HCT116 (cell line): Measurements from ENCODE around the gene EIF4E2. TPM values are rescaled to one million over a fixed set of nuclear protein-coding genes. Genes with fewer than 3 reads are reported as not detected.

Experiments used
- ATAC-seq: fragments of 200-7000 bp; cut with Tn5 transposase; 2 replicates; pipeline ENCODE4 v1.9.1; 2020; ENCODE audit warnings: mild to moderate bottlenecking, moderate library complexity
- BruUV-seq: library from RNA; stranded (reverse); fragments of 400-500 nt; replicated peaks from 2 replicates; lab custom pipeline; 2021; lab: Mats Ljungman, UMichigan
- CTCF ChIA-PET: fragments of 300-600 bp; sonication (Branson Sonifier 250); formaldehyde crosslinking; loops from one replicate; lab custom pipeline; 2021; ENCODE audit warnings: antibody characterized with exemption; lab: Charles Lee
- POLR2A ChIA-PET: fragments of 300-600, 350-600 bp; sonication (Branson Sonifier 250); formaldehyde crosslinking; loops from one replicate; lab custom pipeline; 2021; ENCODE audit warnings: antibody characterized with exemption; lab: Charles Lee
- RAD21 ChIA-PET, 2 experiments: fragments of 300-600 bp; sonication (Branson Sonifier 250); formaldehyde crosslinking; loops; one replicate each; lab custom pipeline; 2023; ENCODE audit warnings: low total read pairs in 2 of 2; ENCODE audit not compliant: uncharacterized antibody in 2 of 2, unreplicated experiment in 2 of 2, low non-redundant PET in 1 of 2; lab: Charles Lee
- DNase-seq: peaks from one replicate; pipeline ENCODE4 v3.0.0-alpha.2; 2010; ENCODE audit warnings: low read depth, low spot score
- H2AFZ ChIP-seq: fragments of 200-600 bp; shearing (Covaris generic), sonication (generic); 2 replicates; pipeline ENCODE4 v1.6.1; 2017; ENCODE audit warnings: low read depth, mixed run types, mixed read lengths, antibody characterized with exemption, low read length; ENCODE audit not compliant: poor library complexity, severe bottlenecking
- H3K27ac ChIP-seq: 2 replicates; pipeline ENCODE4 v1.5.1; 2012; ENCODE audit warnings: low read depth, low read length
- H3K27me3 ChIP-seq: fragments of 200-600 bp; sonication (generic); 2 replicates; pipeline ENCODE4 v1.6.1; 2016; ENCODE audit warnings: mixed run types, low read length, mixed read lengths; ENCODE audit not compliant: insufficient read depth
- H3K36me3 ChIP-seq, 2 experiments: fragments of 200-500 bp in 1 of 2; fragments of 200-600 bp in 1 of 2; sonication (Bioruptor generic) in 1 of 2; sonication (generic) in 1 of 2; 2 replicates each; pipeline versions ENCODE4 v1.5.1 to v1.6.1; 2014 to 2016; ENCODE audit warnings: low read length in 2 of 2, inconsistent platforms in 1 of 2, mixed read lengths in 1 of 2, mixed run types in 1 of 2; ENCODE audit not compliant: insufficient read depth in 2 of 2, control insufficient read depth in 1 of 2
- H3K4me1 ChIP-seq, 2 experiments: fragments of 200-600 bp in 1 of 2; sonication (generic) in 1 of 2; 2 replicates each; pipeline versions ENCODE4 v1.5.1 to v1.6.1; 2012 to 2017; ENCODE audit warnings: low read length in 2 of 2, inconsistent platforms in 1 of 2, mild to moderate bottlenecking in 1 of 2, mixed read lengths in 1 of 2, mixed run types in 1 of 2, moderate library complexity in 1 of 2; ENCODE audit not compliant: insufficient read depth in 2 of 2, control insufficient read depth in 1 of 2
- H3K4me2 ChIP-seq: fragments of 200-600 bp; sonication (generic); 2 replicates; pipeline ENCODE4 v1.6.1; 2017; ENCODE audit warnings: mixed run types, low read length, mixed read lengths
- H3K4me3 ChIP-seq, 2 experiments: fragments of 200-600 bp in 1 of 2; sonication (generic) in 1 of 2; replicated peaks in 1 of 2; 2 replicates each; pipeline ENCODE4 v1.5.1; 2011 to 2016; ENCODE audit warnings: low read length in 2 of 2, control low read depth in 1 of 2, low read depth in 1 of 2, mild to moderate bottlenecking in 1 of 2, mixed read lengths in 1 of 2, mixed run types in 1 of 2
- H3K79me2 ChIP-seq: fragments of 200-600 bp; sonication (generic); 2 replicates; pipeline ENCODE4 v1.6.1; 2017; ENCODE audit warnings: mild to moderate bottlenecking, mixed run types, low read length, moderate library complexity, mixed read lengths; ENCODE audit not compliant: insufficient read depth
- H3K9ac ChIP-seq: fragments of 200-600 bp; sonication (generic); 2 replicates; pipeline ENCODE4 v1.6.1; 2016; ENCODE audit warnings: low read length, mixed read lengths
- H3K9me2 ChIP-seq: fragments of 200-600 bp; sonication (generic), shearing (Covaris generic); 2 replicates; pipeline ENCODE4 v1.6.1; 2017; ENCODE audit warnings: mixed run types, mild to moderate bottlenecking, moderate library complexity; ENCODE audit not compliant: insufficient read depth
- H3K9me3 ChIP-seq, 2 experiments: fragments of 200-500 bp in 1 of 2; fragments of 200-600 bp in 1 of 2; sonication (Bioruptor generic) in 1 of 2; sonication (generic) in 1 of 2; 2 replicates each; pipeline ENCODE4 v1.6.1; 2014 to 2017; ENCODE audit warnings: low read length in 2 of 2, mixed read lengths in 2 of 2, inconsistent platforms in 1 of 2, low read depth in 1 of 2, mild to moderate bottlenecking in 1 of 2, mixed run types in 1 of 2, moderate library complexity in 1 of 2; ENCODE audit not compliant: control insufficient read depth in 1 of 2, insufficient read depth in 1 of 2
- H4K20me1 ChIP-seq: fragments of 200-600 bp; sonication (generic), shearing (Covaris generic); 2 replicates; pipeline ENCODE4 v1.6.1; 2017; ENCODE audit warnings: mixed run types, mild to moderate bottlenecking, moderate library complexity; ENCODE audit not compliant: insufficient read depth
- CBX3 ChIP-seq: IDR thresholded peaks from 2 replicates; pipeline ENCODE4 v1.6.1; 2012; ENCODE audit warnings: low read depth
- CEBPB ChIP-seq: IDR thresholded peaks from 2 replicates; pipeline ENCODE4 v1.6.1; 2012; ENCODE audit warnings: low read depth
- EGR1 ChIP-seq: IDR thresholded peaks from 2 replicates; pipeline ENCODE4 v1.6.1; 2012; ENCODE audit warnings: low read depth
- ELF1 ChIP-seq: IDR thresholded peaks from 2 replicates; pipeline ENCODE4 v1.6.1; 2012; ENCODE audit warnings: low read depth, borderline replicate concordance
- EZH2 ChIP-seq: fragments of 200-600 bp; sonication (generic); IDR thresholded peaks from 2 replicates; pipeline ENCODE4 v1.6.1; 2017; ENCODE audit warnings: antibody characterized with exemption, mixed run types
- EZH2phosphoT487 ChIP-seq: fragments of 200-600 bp; IDR thresholded peaks from 2 replicates; pipeline ENCODE4 v1.6.1; 2018; ENCODE audit warnings: antibody characterized with exemption, borderline replicate concordance
- MAX ChIP-seq: IDR thresholded peaks from 2 replicates; pipeline ENCODE4 v1.6.1; 2012
- POLR2AphosphoS5 ChIP-seq: IDR thresholded peaks from 2 replicates; pipeline ENCODE4 v1.6.1; 2011; ENCODE audit warnings: mild to moderate bottlenecking, low read depth, low read length, moderate library complexity
- RAD21 ChIP-seq: IDR thresholded peaks from 2 replicates; pipeline ENCODE4 v1.6.1; 2012; ENCODE audit warnings: low read depth, mild to moderate bottlenecking
- REST ChIP-seq: IDR thresholded peaks from 2 replicates; pipeline ENCODE4 v1.6.1; 2012; ENCODE audit warnings: low read depth
- SIN3A ChIP-seq: IDR thresholded peaks from 2 replicates; pipeline ENCODE4 v1.6.1; 2012; ENCODE audit warnings: low read depth
- SP1 ChIP-seq: IDR thresholded peaks from 2 replicates; pipeline ENCODE4 v1.6.1; 2012; ENCODE audit warnings: low read depth
- SRF ChIP-seq: IDR thresholded peaks from 2 replicates; pipeline ENCODE4 v1.6.1; 2012; ENCODE audit warnings: low read depth
- YY1 ChIP-seq: IDR thresholded peaks from 2 replicates; pipeline ENCODE4 v1.6.1; 2011; ENCODE audit warnings: low read length, low read depth, moderate library complexity, mild to moderate bottlenecking; ENCODE audit not compliant: insufficient replicate concordance; ENCODE audit errors: extremely low read depth
- ZBTB33 ChIP-seq: IDR thresholded peaks from 2 replicates; pipeline ENCODE4 v1.6.1; 2011; ENCODE audit warnings: mild to moderate bottlenecking, low read length, moderate library complexity; ENCODE audit not compliant: insufficient replicate concordance; ENCODE audit errors: extremely low read depth
- ZFX ChIP-seq: fragments of 450-650 bp; IDR thresholded peaks from 2 replicates; pipeline ENCODE4 v1.6.1; 2017
- ZNF274 ChIP-seq: fragments of 200-500 bp; sonication (Bioruptor generic); IDR thresholded peaks from 2 replicates; pipeline ENCODE4 v1.6.1; 2014; ENCODE audit warnings: mild to moderate bottlenecking, low read depth, low read length, inconsistent platforms
- intact Hi-C: fragments of 100-400 bp; cut with micrococcal nuclease; formaldehyde crosslinking; loops from 2 replicates; pipeline ENCODE4 v1.10.0; 2022
- total RNA-seq: library from RNA; stranded (reverse); gene quantifications from one replicate; pipeline ENCODE4 v1.2.1, GENCODE V29; 2021; ENCODE audit not compliant: unreplicated experiment
- TF ChIP-seq, protein P1 (sequence below), 3 experiments: fragments of 200-600 bp in 1 of 3; sonication (generic) in 1 of 3; IDR thresholded peaks in 2 of 3; conservative IDR thresholded peaks in 1 of 3; 2 replicates each; pipeline ENCODE4 v1.5.1; 2012 to 2017; ENCODE audit warnings: low read depth in 2 of 3, low read length in 2 of 3, antibody characterized with exemption in 1 of 3, borderline replicate concordance in 1 of 3, control low read depth in 1 of 3, mild to moderate bottlenecking in 1 of 3, mixed read lengths in 1 of 3, mixed run types in 1 of 3, moderate library complexity in 1 of 3; ENCODE audit not compliant: insufficient read depth in 1 of 3
- TF ChIP-seq, protein P2 (sequence below): IDR thresholded peaks from 2 replicates; pipeline ENCODE4 v1.6.1; 2012

Gene EIF4E2
- total RNA-seq, 1 experiment from 2014 or later, result 58.6 TPM

GRCh38 chr2:232586943-232587505 lies 36.5 kb downstream of the EIF4E2 start:
- Histone ChIP-seq H3K9me3 (no peaks in the 10 kb centered on the region), H4K20me1 (no peaks in the 10 kb centered on the region), H3K27me3 (no peaks in the 10 kb centered on the region), H3K79me2 (no peaks in the 10 kb centered on the region), H3K4me1 (peaks cover 9 to 15% of the 10 kb centered on the region in 2 experiments), H3K27ac (no peak overlapping the region), H3K9me2 (no peaks in the 10 kb centered on the region), H2AFZ (no peak overlapping the region), H3K4me3 (no peak overlapping the region), H3K9ac (no peak overlapping the region), H3K4me2 (no peak overlapping the region), H3K36me3 (no peaks in the 10 kb centered on the region; a peak in 1 of 4 replicates)
- DNase-seq (no peak), ATAC-seq (no peak)
- RAD21 ChIA-PET, result no interaction called here
- no peak for TF ChIP-seq RAD21
- TF ChIP-seq SP1, result no peak
- TF ChIP-seq EZH2, result no peak
- no peak for TF ChIP-seq ELF1
- no peak for TF ChIP-seq ZFX
- no peak for TF ChIP-seq EZH2phosphoT487
- TF ChIP-seq POLR2AphosphoS5, result no peak
- TF ChIP-seq CEBPB, result no peak
- TF ChIP-seq CBX3, result no peak
- no peak for TF ChIP-seq SIN3A
- no peak for TF ChIP-seq EGR1
- TF ChIP-seq SRF, result no peak
- no peak for TF ChIP-seq YY1
- no peak for TF ChIP-seq ZNF274
- no peak for TF ChIP-seq REST
- TF ChIP-seq, protein P1, sequence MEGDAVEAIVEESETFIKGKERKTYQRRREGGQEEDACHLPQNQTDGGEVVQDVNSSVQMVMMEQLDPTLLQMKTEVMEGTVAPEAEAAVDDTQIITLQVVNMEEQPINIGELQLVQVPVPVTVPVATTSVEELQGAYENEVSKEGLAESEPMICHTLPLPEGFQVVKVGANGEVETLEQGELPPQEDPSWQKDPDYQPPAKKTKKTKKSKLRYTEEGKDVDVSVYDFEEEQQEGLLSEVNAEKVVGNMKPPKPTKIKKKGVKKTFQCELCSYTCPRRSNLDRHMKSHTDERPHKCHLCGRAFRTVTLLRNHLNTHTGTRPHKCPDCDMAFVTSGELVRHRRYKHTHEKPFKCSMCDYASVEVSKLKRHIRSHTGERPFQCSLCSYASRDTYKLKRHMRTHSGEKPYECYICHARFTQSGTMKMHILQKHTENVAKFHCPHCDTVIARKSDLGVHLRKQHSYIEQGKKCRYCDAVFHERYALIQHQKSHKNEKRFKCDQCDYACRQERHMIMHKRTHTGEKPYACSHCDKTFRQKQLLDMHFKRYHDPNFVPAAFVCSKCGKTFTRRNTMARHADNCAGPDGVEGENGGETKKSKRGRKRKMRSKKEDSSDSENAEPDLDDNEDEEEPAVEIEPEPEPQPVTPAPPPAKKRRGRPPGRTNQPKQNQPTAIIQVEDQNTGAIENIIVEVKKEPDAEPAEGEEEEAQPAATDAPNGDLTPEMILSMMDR (IDR thresholded peaks at IDR 0.05 in 2 of 3, conservative IDR thresholded peaks at IDR 0.05 in 1 of 3; ENCODE audit: borderline replicate concordance in 1 of 3, insufficient read depth in 1 of 3, low read depth in 2 of 3, low read length in 2 of 3), result no peak
- TF ChIP-seq, protein P2, sequence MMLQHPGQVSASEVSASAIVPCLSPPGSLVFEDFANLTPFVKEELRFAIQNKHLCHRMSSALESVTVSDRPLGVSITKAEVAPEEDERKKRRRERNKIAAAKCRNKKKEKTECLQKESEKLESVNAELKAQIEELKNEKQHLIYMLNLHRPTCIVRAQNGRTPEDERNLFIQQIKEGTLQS, result no peak
- TF ChIP-seq ZBTB33, result no peak
- TF ChIP-seq MAX, result no peak
- CTCF ChIA-PET, result no interaction called here
- intact Hi-C loops, result no loop called here
- POLR2A ChIA-PET, result no interaction called here
- BruUV-seq, result no TSS peak
